K562 (cell line): ENCODE data around the gene HOXB3. TPM values are rescaled to one million over a fixed set of nuclear protein-coding genes. Genes with fewer than 3 reads are reported as not detected.

Experiments used
- CEBPG ChIP-seq, 3 experiments: fragments of 200-800 bp in 1 of 3; sonication (Bioruptor generic) in 1 of 3; sonication (generic) in 1 of 3; formaldehyde crosslinking in 1 of 3; IDR thresholded peaks in 2 of 3; conservative IDR thresholded peaks in 1 of 3; 2 replicates each; pipeline versions ENCODE4 v1.6.1 to v1.8.0; 2016 to 2022; ENCODE audit warnings: missing compliant biosample characterization in 2 of 3, missing genetic modification characterization in 2 of 3, mild to moderate bottlenecking in 1 of 3, missing genetic modification reagents in 1 of 3
- GTF2E2 ChIP-seq: fragments of 200-800 bp; sonication (Bioruptor generic); IDR thresholded peaks from 2 replicates; pipeline ENCODE4 v1.6.1; 2016; ENCODE audit warnings: missing genetic modification characterization, missing compliant biosample characterization
- HMGN3 ChIP-seq: IDR thresholded peaks from 2 replicates; pipeline ENCODE4 v1.6.1; 2011; ENCODE audit warnings: borderline replicate concordance, low read depth, mild to moderate bottlenecking, mixed read lengths, low read length; ENCODE audit not compliant: insufficient read length; ENCODE audit errors: extremely low read depth
- MEF2A ChIP-seq: IDR thresholded peaks from 2 replicates; pipeline ENCODE4 v1.6.1; 2011; ENCODE audit warnings: low read depth, mild to moderate bottlenecking, low read length, moderate library complexity; ENCODE audit not compliant: control insufficient read depth
- POLR2AphosphoS2 ChIP-seq: IDR thresholded peaks from 2 replicates; pipeline ENCODE4 v1.6.1; 2012; ENCODE audit warnings: low read length, improper control_type of control experiment
- POLR2G ChIP-seq: fragments of 200-400 bp; formaldehyde crosslinking; IDR thresholded peaks from 2 replicates; pipeline ENCODE4 v1.6.1; 2017; ENCODE audit warnings: low read depth, mild to moderate bottlenecking, antibody characterized with exemption, low read length, moderate library complexity
- SP1 ChIP-seq: sonication (generic); formaldehyde crosslinking; IDR thresholded peaks from 2 replicates; pipeline ENCODE4 v1.8.1; 2022; ENCODE audit warnings: mild to moderate bottlenecking, missing genetic modification reagents
- SRSF3 ChIP-seq: fragments of 200-400 bp; formaldehyde crosslinking; IDR thresholded peaks from 2 replicates; pipeline ENCODE4 v1.6.1; 2016; ENCODE audit warnings: mild to moderate bottlenecking, low read length, moderate library complexity; ENCODE audit not compliant: insufficient read depth
- STAT5A ChIP-seq: IDR thresholded peaks from 2 replicates; pipeline ENCODE4 v1.6.1; 2012; ENCODE audit warnings: low read length, inconsistent platforms, borderline replicate concordance
- TAF1 ChIP-seq: IDR thresholded peaks from 2 replicates; pipeline ENCODE4 v1.6.1; 2011; ENCODE audit warnings: mild to moderate bottlenecking, low read length, moderate library complexity; ENCODE audit not compliant: insufficient read depth, control insufficient read depth, severe bottlenecking; ENCODE audit errors: extremely low read depth
- YY1 ChIP-seq, 3 experiments: IDR thresholded peaks; 2 replicates each; pipeline ENCODE4 v1.6.1; 2011; ENCODE audit warnings: low read length in 2 of 3, mild to moderate bottlenecking in 2 of 3, moderate library complexity in 2 of 3, borderline replicate concordance in 1 of 3, control low read depth in 1 of 3, low read depth in 1 of 3; ENCODE audit not compliant: insufficient read depth in 3 of 3, insufficient replicate concordance in 2 of 3, control insufficient read depth in 1 of 3, insufficient read length in 1 of 3; ENCODE audit errors: extremely low read depth in 1 of 3
- ZNF134 ChIP-seq: fragments of 250-450 bp; sonication (Bioruptor Pico); conservative IDR thresholded peaks from 2 replicates; pipeline ENCODE4 v1.4.0; 2020
- polyA plus RNA-seq, 8 experiments: library from polyadenylated mRNA; depleted of rRNA in 4 of 8; stranded (reverse) in 5 of 8; unstranded in 3 of 8; fragments of >200 nt; fragmentation: Nextera tagmentation in 2 of 8; fragmentation: Illumina TruSeq in 1 of 8; extraction: Ambion mirVana in 2 of 8; extraction: Trizol in 1 of 8; gene quantifications; 2 replicates each; pipeline versions ENCODE4 v1.2.1 to v1.2.3, GENCODE V29; 2011 to 2014; ENCODE audit warnings: inconsistent platforms in 1 of 8, missing spikeins in 1 of 8
- total RNA-seq, 7 experiments: library from RNA; depleted of rRNA in 6 of 7; stranded (reverse); fragments of >200 nt in 6 of 7; fragmentation: Illumina TruSeq in 2 of 7; extraction: Trizol in 2 of 7; gene quantifications; 2 replicates each; pipeline versions ENCODE4 v1.2.1 to v1.2.3, GENCODE V29; 2011 to 2021; ENCODE audit warnings: low replicate concordance in 1 of 7
- TF ChIP-seq, protein P1 (sequence below), 2 experiments: fragments of 450-650 bp in 1 of 2; sonication (generic) in 1 of 2; formaldehyde crosslinking in 1 of 2; IDR thresholded peaks; 2 replicates each; pipeline versions ENCODE4 v1.7.1 to v1.9.0; 2016 to 2022; ENCODE audit warnings: inconsistent platforms in 1 of 2, mild to moderate bottlenecking in 1 of 2, missing genetic modification reagents in 1 of 2
- TF ChIP-seq, protein P2 (sequence below), 2 experiments: fragments of 450-650 bp in 1 of 2; sonication (generic) in 1 of 2; formaldehyde crosslinking; conservative IDR thresholded peaks; 2 replicates each; pipeline versions ENCODE4 v1.4.0 to v1.8.1; 2020 to 2022; ENCODE audit warnings: mild to moderate bottlenecking in 1 of 2, missing genetic modification reagents in 1 of 2

HOXB3 gene
- total and polyA plus RNA-seq, 9 of the 15 experiments (the other 6 are each of a cell fraction or from before 2014, with no cell fraction given): 2.4 to 41.3 (median 20.2) TPM

- TF ChIP-seq, protein P1, sequence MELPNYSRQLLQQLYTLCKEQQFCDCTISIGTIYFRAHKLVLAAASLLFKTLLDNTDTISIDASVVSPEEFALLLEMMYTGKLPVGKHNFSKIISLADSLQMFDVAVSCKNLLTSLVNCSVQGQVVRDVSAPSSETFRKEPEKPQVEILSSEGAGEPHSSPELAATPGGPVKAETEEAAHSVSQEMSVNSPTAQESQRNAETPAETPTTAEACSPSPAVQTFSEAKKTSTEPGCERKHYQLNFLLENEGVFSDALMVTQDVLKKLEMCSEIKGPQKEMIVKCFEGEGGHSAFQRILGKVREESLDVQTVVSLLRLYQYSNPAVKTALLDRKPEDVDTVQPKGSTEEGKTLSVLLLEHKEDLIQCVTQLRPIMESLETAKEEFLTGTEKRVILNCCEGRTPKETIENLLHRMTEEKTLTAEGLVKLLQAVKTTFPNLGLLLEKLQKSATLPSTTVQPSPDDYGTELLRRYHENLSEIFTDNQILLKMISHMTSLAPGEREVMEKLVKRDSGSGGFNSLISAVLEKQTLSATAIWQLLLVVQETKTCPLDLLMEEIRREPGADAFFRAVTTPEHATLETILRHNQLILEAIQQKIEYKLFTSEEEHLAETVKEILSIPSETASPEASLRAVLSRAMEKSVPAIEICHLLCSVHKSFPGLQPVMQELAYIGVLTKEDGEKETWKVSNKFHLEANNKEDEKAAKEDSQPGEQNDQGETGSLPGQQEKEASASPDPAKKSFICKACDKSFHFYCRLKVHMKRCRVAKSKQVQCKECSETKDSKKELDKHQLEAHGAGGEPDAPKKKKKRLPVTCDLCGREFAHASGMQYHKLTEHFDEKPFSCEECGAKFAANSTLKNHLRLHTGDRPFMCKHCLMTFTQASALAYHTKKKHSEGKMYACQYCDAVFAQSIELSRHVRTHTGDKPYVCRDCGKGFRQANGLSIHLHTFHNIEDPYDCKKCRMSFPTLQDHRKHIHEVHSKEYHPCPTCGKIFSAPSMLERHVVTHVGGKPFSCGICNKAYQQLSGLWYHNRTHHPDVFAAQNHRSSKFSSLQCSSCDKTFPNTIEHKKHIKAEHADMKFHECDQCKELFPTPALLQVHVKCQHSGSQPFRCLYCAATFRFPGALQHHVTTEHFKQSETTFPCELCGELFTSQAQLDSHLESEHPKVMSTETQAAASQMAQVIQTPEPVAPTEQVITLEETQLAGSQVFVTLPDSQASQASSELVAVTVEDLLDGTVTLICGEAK (IDR thresholded peaks at IDR 0.05): 0 out of 2 replicates have a peak, but pooled peaks have one; percentile 30
- TF ChIP-seq, protein P1 (CRISPR knock-in tag; IDR thresholded peaks at IDR 0.05): no peak
- TF ChIP-seq CEBPG (CRISPR knock-in tag; IDR thresholded peaks at IDR 0.05): peak; percentile 54; the same call in 1 of the 2 replicates
- peak; percentile 67 to 85 for TF ChIP-seq CEBPG (tag; conservative IDR thresholded peaks at IDR 0.05 in 1 of 2, IDR thresholded peaks at IDR 0.05 in 1 of 2)
- no peak for TF ChIP-seq STAT5A
- TF ChIP-seq TAF1: peak; percentile 40
- no peak for TF ChIP-seq POLR2AphosphoS2
- peak; percentile 47 for TF ChIP-seq HMGN3
- 0 out of 2 replicates have a peak, but pooled peaks have one; percentile 7 for TF ChIP-seq SP1
- peak; percentile 77 for TF ChIP-seq POLR2G
- 0 out of 2 replicates have a peak, but pooled peaks have one; percentile 37 for TF ChIP-seq GTF2E2 (tag)
- TF ChIP-seq, protein P2, sequence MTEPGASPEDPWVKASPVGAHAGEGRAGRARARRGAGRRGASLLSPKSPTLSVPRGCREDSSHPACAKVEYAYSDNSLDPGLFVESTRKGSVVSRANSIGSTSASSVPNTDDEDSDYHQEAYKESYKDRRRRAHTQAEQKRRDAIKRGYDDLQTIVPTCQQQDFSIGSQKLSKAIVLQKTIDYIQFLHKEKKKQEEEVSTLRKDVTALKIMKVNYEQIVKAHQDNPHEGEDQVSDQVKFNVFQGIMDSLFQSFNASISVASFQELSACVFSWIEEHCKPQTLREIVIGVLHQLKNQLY (CRISPR knock-in tag; conservative IDR thresholded peaks at IDR 0.05): no peak
- TF ChIP-seq MEF2A: peak; percentile 65; the same call in 1 of the 2 replicates
- TF ChIP-seq SRSF3: 0 out of 2 replicates have a peak, but pooled peaks have one; percentile 53
- TF ChIP-seq YY1 (IDR thresholded peaks at IDR 0.05; ENCODE audit: borderline replicate concordance in 1 of 3, control insufficient read depth in 1 of 3, extremely low read depth in 1 of 3, insufficient read depth in 3 of 3, insufficient read length in 1 of 3, insufficient replicate concordance in 2 of 3, low read depth in 1 of 3, low read length in 2 of 3): peak in 2 of 3 experiments; percentile 9 to 22
- TF ChIP-seq ZNF134 (CRISPR knock-in tag): 0 out of 2 replicates have a peak, but pooled peaks have one; percentile 8
Measured at GRCh38 chr17:48576479-48577309, 13.3 kb downstream of the HOXB3 start (continued).
